ENCODE data around the gene ZNF74.

Gene ZNF74

GRCh38 chr22:20427945-20428417 lies 34.0 kb downstream of the ZNF74 start:
- TF ChIP-seq POLR2AphosphoS5 (IDR thresholded peaks at IDR 0.05; ENCODE audit: low read depth, low read length) (no peak), SIN3A (IDR thresholded peaks at IDR 0.05; ENCODE audit: borderline replicate concordance, insufficient read depth, low read length) (no peak), TAF1 (IDR thresholded peaks at IDR 0.05; ENCODE audit: borderline replicate concordance, insufficient read depth, low read length) (no peak), REST (IDR thresholded peaks at IDR 0.05; ENCODE audit: insufficient read depth in 1 of 2, low read depth in 2 of 2, low read length in 2 of 2) (no peak), FOXP2 (optimal IDR thresholded peaks at IDR 0.05; ENCODE audit: borderline replicate concordance, extremely low read depth, extremely low read length, insufficient read depth) (no peak)

GRCh38 chr22:20428496-20429253 lies 34.7 kb downstream of the ZNF74 start:
- no peak for TF ChIP-seq POLR2AphosphoS5 (IDR thresholded peaks at IDR 0.05; ENCODE audit: low read depth, low read length)

GRCh38 chr22:20429254-20430100 lies 35.5 kb downstream of the ZNF74 start:
- TF ChIP-seq TAF1 (IDR thresholded peaks at IDR 0.05; ENCODE audit: borderline replicate concordance, insufficient read depth, low read length) (no peak), FOXP2 (optimal IDR thresholded peaks at IDR 0.05; ENCODE audit: borderline replicate concordance, extremely low read depth, extremely low read length, insufficient read depth) (no peak), POLR2AphosphoS5 (IDR thresholded peaks at IDR 0.05; ENCODE audit: low read depth, low read length) (no peak), REST (IDR thresholded peaks at IDR 0.05; ENCODE audit: insufficient read depth in 1 of 2, low read depth in 2 of 2, low read length in 2 of 2) (no peak), SIN3A (IDR thresholded peaks at IDR 0.05; ENCODE audit: borderline replicate concordance, insufficient read depth, low read length) (no peak)

GRCh38 chr22:20430101-20430719 lies 36.3 kb downstream of the ZNF74 start:
- no peak for TF ChIP-seq SIN3A (IDR thresholded peaks at IDR 0.05; ENCODE audit: borderline replicate concordance, insufficient read depth, low read length)
- no peak for TF ChIP-seq FOXP2 (optimal IDR thresholded peaks at IDR 0.05; ENCODE audit: borderline replicate concordance, extremely low read depth, extremely low read length, insufficient read depth)
- TF ChIP-seq POLR2AphosphoS5 (IDR thresholded peaks at IDR 0.05; ENCODE audit: low read depth, low read length) = no peak
- no peak for TF ChIP-seq REST (IDR thresholded peaks at IDR 0.05; ENCODE audit: insufficient read depth in 1 of 2, low read depth in 2 of 2, low read length in 2 of 2)
- no peak for TF ChIP-seq TAF1 (IDR thresholded peaks at IDR 0.05; ENCODE audit: borderline replicate concordance, insufficient read depth, low read length)

GRCh38 chr22:20430720-20431510 lies 37.0 kb downstream of the ZNF74 start:
- no peak for TF ChIP-seq TAF1 (IDR thresholded peaks at IDR 0.05; ENCODE audit: borderline replicate concordance, insufficient read depth, low read length)
- no peak for TF ChIP-seq SIN3A (IDR thresholded peaks at IDR 0.05; ENCODE audit: borderline replicate concordance, insufficient read depth, low read length)
- no peak for TF ChIP-seq POLR2AphosphoS5 (IDR thresholded peaks at IDR 0.05; ENCODE audit: low read depth, low read length)
- no peak for TF ChIP-seq REST (IDR thresholded peaks at IDR 0.05; ENCODE audit: insufficient read depth in 1 of 2, low read depth in 2 of 2, low read length in 2 of 2)
- no peak for TF ChIP-seq FOXP2 (optimal IDR thresholded peaks at IDR 0.05; ENCODE audit: borderline replicate concordance, extremely low read depth, extremely low read length, insufficient read depth)

All from PFSK-1 (cell line).